Ecto neural progenitor cell (in vitro differentiated cells): ENCODE data around the gene ADD3.

Source experiments
- DNase-seq: peaks from one replicate; pipeline ENCODE4 v3.0.0-alpha.2; 2018; ENCODE audit warnings: low spot score

ADD3 gene

GRCh38 chr10:110150046-110150445 is 142.3 kb downstream of the ADD3 start:
- DNase-seq: no peak

GRCh38 chr10:110150981-110151380 is 143.2 kb downstream of the ADD3 start:
- no peak for DNase-seq

- DNase-seq: no peak
Observed at GRCh38 chr10:110151467-110151866, 143.7 kb downstream of the ADD3 start.

GRCh38 chr10:110151971-110152370 is 144.2 kb downstream of the ADD3 start:
- DNase-seq: no peak

GRCh38 chr10:110153396-110153795 is 145.6 kb downstream of the ADD3 start:
- DNase-seq: no peak

- DNase-seq: no peak
Observed at GRCh38 chr10:110156046-110156445, 148.3 kb downstream of the ADD3 start.

- DNase-seq: peak; percentile 28
Observed at GRCh38 chr10:110158051-110159005, 150.5 kb downstream of the ADD3 start.

- no peak for DNase-seq
Observed at GRCh38 chr10:110160081-110160480, 152.3 kb downstream of the ADD3 start.

GRCh38 chr10:110160522-110160921 is 152.7 kb downstream of the ADD3 start:
- DNase-seq: no peak

- no peak for DNase-seq
Observed at GRCh38 chr10:110162741-110163145, 155.0 kb downstream of the ADD3 start.

- DNase-seq: no peak
Observed at GRCh38 chr10:110163192-110163773, 155.5 kb downstream of the ADD3 start.

- DNase-seq: no peak
Observed at GRCh38 chr10:110163841-110164240, 156.1 kb downstream of the ADD3 start.

GRCh38 chr10:110165239-110165638 is 157.5 kb downstream of the ADD3 start:
- no peak for DNase-seq

GRCh38 chr10:110167149-110167548 is 159.4 kb downstream of the ADD3 start:
- no peak for DNase-seq

GRCh38 chr10:110168601-110169481 is 161.1 kb downstream of the ADD3 start:
- DNase-seq: no peak

GRCh38 chr10:110169586-110169985 is 161.8 kb downstream of the ADD3 start:
- DNase-seq: no peak

GRCh38 chr10:110170142-110170971 is 162.6 kb downstream of the ADD3 start:
- DNase-seq: no peak

- DNase-seq: no peak
Observed at GRCh38 chr10:110171032-110171431, 163.2 kb downstream of the ADD3 start.

- DNase-seq: no peak
Observed at GRCh38 chr10:110172155-110172554, 164.4 kb downstream of the ADD3 start.

GRCh38 chr10:110174201-110174600 is 166.4 kb downstream of the ADD3 start:
- DNase-seq: no peak

- no peak for DNase-seq
Observed at GRCh38 chr10:110174816-110175215, 167.0 kb downstream of the ADD3 start.

GRCh38 chr10:110175406-110175805 is 167.6 kb downstream of the ADD3 start:
- no peak for DNase-seq
